NCI-H774 (cell line): ENCODE measurements around the gene DMRT1.
"Not testable (repeated sequence)": the region's sequence is repeated elsewhere in the genome, so short reads cannot be mapped to it uniquely, and the experiment has no call there.

Source experiments
- DNase-seq: peaks from one replicate; lab custom pipeline; 2025; lab: John Stamatoyannopoulos, UW

DMRT1 gene

DNA sequence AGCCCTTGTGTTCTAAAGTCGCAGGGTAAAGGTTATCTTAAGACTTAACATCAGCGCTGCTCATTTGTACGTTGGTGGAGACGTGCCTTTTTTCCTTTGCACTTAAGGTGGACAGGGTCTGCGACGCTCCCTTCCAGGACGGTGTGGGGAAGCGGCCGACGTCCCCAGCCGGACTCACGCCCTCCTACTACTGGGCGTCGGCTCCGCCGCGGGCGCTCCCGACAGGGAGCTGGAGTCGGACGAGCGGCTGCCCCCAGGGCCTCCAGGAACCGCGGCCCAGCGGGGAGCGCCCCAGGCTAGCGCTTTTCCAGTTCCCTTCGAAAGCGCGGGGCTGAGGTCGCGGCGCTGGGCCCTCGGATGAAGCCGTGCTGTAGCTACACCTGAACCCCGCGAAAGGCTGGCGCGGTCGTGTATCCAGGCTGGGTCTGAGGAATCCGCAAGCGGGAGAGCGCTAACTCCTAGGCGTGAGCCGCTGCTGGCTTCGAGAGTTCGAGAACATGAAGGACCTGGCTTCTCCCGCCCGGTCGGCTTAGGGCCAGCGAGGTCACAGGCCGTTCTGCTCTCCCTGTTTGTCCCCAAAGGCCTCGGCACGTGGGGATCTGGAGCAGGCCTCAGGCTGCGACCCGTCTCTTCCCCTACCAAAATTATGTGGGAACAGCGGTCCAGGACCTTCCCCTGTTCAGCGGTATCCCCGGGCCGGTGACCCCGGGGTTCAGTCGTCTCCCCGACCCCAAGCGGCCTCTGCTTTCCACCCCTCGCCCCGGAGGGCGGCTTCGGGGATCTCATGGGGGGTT lies 131.2 kb downstream of the DMRT1 start:
- no peak for DNase-seq

DNA sequence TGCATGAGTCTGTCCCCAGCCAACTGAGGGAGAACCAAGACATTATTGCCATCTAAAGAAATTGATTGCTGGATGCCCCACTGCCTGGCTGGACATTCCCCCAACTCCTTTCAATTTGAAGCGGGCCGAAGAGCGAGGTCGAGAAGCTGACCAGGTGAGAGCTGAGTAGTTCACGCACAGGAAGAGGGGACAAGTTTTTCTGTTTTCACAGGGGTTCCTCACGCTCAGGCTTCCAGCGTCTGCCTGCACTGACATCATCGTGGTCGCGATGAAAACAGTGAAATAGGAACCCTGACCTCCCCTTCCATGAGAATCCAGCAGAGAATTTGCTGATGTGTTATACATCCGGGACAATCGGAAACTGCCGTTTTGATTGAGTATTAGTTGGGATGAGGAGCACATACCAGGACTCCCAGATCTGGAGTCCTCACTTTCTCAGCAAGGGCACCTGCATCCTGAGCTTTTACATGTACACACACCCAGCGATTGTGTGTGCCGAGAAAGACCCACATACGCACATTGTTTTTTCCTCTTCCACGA lies 131.9 kb downstream of the DMRT1 start:
- no peak for DNase-seq

DNA sequence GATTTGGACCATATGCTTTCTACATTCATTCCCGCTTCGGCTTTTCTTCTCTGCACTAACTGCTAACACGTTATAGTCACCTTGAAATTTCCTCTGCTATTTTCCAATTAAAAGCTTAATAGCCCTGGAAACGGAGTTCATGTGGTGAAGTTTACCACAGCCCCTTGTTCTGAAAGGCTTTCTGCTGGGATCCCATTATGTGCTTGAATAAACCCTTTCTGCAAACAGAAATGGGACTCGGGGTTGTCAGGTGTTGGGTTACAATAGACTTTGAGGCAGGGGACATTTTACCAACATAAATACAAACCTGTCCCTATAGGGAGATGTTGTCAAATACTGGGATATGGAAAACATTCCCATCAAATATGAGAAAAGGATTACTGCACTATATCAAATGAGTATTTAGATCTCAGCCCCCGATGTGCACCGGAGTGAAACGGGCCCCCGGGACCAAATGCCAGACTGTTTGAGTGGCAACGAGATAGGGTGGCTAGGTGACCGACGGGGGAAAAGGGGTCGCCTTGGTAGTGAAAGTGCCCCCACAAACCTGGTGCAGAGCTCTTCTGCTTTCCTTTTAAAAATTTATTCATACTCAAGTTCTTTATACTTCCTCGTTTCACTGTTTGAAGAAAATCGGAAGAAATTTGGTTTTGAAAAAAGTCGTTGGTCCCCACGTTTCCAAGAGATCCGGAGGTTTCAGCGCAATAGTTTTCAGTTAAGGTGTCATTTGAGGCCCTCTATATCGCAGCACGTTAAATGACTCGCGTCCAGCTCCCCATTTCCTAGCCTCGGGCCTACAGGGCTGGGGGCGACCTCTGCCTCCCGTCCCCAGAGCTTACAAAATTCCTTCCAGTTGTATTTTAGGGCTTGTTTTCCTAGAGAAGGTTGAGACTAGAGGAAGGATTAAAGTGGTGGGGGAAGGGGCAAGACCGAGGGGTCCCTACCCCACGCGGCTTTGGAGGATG lies 132.8 kb downstream of the DMRT1 start:
- no peak for DNase-seq

GRCh38 chr9:974996-975739 lies 133.7 kb downstream of the DMRT1 start:
- no peak for DNase-seq

GRCh38 chr9:975740-976257 lies 134.3 kb downstream of the DMRT1 start:
- DNase-seq: no peak

DNA sequence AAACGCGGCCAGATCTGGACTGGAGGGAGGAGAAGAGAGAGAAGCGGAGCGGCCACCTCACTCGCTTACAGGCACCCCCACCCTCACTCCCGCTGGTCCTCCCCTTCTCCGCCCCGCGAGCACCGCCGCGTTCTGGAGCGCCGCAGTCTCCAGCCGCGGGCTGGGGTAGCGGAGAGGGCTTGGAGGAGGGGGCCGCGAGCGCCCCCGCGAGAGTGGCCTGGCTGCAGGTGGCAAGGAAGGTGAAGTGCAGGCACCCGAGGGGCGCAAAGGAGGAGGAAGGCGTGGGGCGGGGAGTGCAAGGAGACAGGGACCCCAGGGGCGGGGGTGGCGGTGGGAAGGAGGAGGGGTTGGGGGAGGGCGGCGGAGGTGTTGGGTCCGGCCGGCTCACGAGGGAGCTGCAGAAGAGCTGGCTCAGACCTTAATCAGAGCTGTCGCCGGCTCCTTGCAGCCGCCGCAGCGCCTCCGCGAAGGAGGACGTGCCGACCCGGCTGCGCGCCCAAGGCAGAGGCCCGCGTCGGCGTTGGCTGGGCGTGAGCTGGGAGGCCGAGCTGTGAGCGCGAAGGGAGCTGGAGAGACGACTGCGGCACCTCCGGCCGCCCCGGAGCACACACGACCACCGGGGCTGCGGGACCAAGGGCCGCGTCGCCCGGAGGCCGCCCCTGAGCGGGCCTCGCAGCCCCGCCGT lies 134.9 kb downstream of the DMRT1 start, which contains the start of gene DMRT3:
TSS of gene DMRT3 (plus strand) at position 398 of the 685 bp plus-strand sequence. CDS start 347 bp downstream, outside the sequence.
- no peak for DNase-seq

DNA sequence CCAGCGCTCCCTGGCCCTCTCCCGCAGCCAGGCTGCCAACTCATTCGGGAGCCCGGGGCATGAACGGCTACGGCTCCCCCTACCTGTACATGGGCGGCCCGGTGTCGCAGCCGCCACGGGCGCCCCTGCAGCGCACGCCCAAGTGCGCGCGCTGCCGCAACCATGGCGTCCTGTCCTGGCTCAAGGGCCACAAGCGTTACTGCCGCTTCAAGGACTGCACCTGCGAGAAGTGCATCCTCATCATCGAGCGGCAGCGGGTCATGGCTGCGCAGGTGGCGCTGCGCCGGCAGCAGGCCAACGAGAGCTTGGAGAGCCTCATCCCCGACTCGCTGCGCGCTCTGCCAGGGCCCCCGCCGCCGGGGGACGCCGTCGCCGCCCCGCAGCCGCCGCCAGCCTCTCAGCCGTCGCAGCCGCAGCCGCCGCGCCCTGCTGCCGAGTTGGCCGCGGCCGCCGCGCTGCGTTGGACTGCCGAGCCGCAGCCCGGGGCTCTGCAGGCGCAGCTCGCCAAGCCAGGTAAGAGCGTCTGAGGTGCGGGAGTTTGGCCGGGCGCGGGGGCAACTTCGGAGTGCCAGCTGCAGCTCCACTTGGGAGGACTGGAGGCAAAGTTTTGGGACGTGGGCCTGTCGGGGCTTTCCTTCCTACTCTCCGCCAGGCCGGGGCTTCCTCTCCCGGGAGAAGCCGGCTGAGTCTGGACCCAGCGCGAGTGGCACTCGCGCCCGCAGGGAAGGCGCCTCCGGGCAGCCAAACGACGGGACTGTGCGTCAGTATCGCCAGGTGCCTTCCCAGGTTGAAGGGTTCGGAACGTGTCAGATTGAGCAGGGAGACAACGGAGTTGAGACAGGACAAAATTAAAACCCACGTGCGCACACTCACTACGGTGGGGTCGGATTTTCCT lies 135.7 kb downstream of the DMRT1 start:
- no peak for DNase-seq

GRCh38 chr9:977838-978830 lies 136.6 kb downstream of the DMRT1 start:
- no peak for DNase-seq

DNA sequence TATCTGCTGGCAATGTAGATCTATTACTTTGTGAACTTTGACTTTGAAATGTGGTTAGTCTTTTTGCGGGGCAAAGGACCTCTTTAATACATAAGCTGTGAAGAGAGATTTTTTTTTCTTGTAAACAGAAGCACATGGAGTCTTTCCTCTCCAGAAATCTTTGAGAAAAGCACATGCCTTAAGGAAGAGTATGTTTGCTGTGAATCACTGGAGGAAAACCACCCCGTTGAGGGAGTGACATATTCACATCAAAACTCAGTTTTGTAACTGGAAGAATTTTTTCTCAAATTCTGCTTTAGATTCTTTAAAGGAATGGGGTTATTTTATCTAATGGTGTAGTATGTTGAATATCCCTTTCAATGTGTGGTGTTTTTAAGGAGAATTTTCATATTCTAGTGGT lies 138.5 kb downstream of the DMRT1 start:
- no peak for DNase-seq

- no peak for DNase-seq
Observed at GRCh38 chr9:980640-981039, 139.1 kb downstream of the DMRT1 start.

- DNase-seq: no peak
Observed at GRCh38 chr9:981491-981898, 140.0 kb downstream of the DMRT1 start.

DNA sequence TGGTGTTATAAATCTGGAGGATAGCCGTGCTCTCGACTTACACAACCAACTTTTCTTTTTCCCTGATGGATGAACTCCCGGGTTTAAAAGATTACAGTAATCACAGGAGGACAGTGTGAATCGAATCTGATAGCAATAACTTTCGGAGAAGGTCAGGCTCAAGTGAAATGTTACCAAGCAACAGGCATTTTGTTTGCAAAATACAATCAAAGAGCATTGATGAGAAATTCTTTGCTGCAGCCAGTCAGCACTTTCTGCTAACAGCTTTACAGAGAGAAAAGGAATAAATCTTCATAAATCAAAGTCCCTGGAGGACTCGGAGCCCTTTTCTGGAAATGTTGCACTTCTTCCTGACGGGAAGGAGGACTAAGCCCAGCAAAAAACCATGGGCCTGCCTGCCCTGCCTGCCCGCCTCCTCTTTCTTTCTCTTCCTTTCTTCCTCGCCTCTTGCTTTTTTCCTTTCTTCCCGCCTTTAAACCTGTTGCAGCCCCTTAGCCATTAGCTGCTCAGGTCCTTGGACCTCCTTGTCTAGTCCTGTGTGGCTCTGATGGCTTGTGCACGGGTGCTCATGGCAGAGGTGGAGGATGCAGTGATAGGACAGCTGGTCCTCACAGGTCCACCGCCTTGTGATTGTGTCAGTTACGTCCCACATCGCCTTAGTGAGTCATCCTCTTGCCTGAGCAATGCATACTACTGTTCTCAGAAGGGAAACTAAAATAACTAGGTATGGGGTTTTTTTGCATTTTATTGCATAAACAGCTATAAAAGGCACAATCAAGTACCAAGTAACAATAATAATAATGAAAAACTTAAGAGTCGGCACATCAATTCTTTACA lies 141.1 kb downstream of the DMRT1 start:
- no peak for DNase-seq

DNA sequence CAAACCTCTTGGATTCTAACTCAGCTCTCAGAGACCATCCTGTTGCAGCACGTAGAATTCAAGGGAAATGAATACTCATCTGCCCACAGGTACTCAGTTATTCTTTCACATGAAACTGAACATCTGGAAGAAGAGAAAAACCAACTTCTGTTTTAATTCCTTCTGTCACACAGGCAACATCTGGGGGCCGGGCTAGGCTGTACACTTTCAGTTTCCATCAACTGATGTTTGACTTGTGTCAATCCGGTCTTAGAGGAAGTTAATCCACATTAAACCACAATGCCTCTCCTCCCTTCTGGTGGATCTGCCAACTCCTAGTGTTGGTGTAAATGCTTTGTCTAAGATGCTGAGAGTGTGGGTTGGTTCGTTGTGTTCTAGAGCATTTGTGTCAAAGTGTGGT lies 152.5 kb downstream of the DMRT1 start:
- DNase-seq: no peak

GRCh38 chr9:995192-995591 lies 153.7 kb downstream of the DMRT1 start:
- DNase-seq: no peak

DNA sequence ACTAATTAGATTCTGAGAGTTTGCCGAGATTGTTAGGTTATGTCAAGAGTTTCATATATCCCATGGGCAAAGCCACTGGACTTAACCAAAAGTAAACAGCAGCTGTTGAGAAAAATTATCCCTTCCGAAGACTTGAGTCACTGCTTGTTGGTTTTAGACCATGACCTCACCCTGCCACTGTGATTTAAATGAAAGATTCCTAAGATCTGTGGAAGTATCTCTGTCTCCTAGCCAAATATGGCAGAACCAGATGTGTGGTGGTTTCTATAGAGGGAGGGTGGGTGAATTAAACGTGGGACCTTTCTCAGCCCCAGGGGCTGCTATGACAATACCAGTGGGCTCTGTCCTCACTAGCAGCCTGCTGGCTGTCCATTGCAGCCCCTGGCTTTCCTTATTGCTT lies 154.3 kb downstream of the DMRT1 start:
- DNase-seq: no peak

DNA sequence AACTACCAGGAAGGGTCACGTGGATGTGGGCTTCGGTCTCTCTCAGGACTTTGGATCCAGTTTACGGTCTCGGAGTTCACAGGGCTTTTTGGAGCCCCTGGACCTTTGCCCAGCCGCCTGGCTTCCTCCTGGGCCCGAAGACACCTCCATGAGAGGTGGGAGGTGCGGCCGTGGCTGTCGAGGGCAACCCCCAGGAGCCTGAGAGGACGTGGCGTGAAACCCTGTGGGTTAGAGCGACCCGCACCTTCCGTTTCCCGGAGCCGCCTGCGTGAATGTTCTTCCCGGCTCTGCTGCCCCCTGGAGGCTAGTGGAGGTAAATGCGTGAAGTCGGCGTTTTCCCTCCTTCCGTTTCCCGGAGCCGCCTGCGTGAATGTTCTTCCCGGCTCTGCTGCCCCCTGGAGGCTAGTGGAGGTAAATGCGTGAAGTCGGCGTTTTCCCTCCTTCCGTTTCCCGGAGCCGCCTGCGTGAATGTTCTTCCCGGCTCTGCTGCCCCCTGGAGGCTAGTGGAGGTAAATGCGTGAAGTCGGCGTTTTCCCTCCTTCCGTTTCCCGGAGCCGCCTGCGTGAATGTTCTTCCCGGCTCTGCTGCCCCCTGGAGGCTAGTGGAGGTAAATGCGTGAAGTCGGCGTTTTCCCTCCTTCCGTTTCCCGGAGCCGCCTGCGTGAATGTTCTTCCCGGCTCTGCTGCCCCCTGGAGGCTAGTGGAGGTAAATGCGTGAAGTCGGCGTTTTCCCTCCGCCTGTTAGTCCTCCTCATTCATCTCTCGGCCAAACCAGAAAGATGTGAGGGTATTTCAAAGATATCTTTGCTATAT lies 157.0 kb downstream of the DMRT1 start:
- DNase-seq: not testable (repeated sequence)

DNA sequence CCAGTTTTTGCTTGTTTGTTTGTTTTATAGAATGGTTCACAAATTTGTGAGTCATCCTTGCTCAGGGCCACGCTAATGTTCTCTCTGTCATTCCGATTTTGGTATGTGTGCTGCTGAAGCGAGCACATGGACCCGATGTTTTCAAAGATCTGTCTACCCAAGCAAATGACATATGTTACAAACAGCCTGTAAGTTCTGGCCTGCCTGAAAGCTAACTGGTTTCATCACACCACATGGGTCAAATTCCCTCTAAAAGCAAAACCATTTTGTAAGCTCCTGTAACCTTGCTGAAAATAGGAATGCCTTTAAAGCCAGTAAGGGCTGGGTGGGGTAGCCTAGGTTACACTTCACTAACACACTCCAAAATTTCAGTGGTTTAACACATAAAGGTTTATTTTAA lies 160.3 kb downstream of the DMRT1 start:
- DNase-seq: no peak
